GM21367 (cell line): ENCODE results near the gene SLC44A3.

Experiments used
- ATAC-seq: cut with Tn5 transposase; IDR thresholded peaks from one replicate; pipeline ENCODE4 v1.9.1; 2021; ENCODE audit not compliant: unreplicated experiment

Gene SLC44A3

GRCh38 chr1:94905207-94905606, 85.0 kb downstream of the SLC44A3 start:
- no peak for ATAC-seq

GRCh38 chr1:94906382-94906781, 86.2 kb downstream of the SLC44A3 start:
- ATAC-seq, result no peak

- ATAC-seq, result no peak
Measured at GRCh38 chr1:94907136-94907535, 87.0 kb downstream of the SLC44A3 start.

GRCh38 chr1:94908190-94908589, 88.0 kb downstream of the SLC44A3 start:
- ATAC-seq, result no peak

GRCh38 chr1:94908965-94909364, 88.8 kb downstream of the SLC44A3 start:
- ATAC-seq, result no peak

- no peak for ATAC-seq
Measured at GRCh38 chr1:94909486-94909885, 89.3 kb downstream of the SLC44A3 start.

- ATAC-seq, result no peak
Measured at GRCh38 chr1:94912263-94913184, 92.4 kb downstream of the SLC44A3 start.

GRCh38 chr1:94917251-94917650, 97.1 kb downstream of the SLC44A3 start:
- no peak for ATAC-seq

- ATAC-seq, result no peak
Measured at GRCh38 chr1:94919241-94920030, 99.3 kb downstream of the SLC44A3 start.

- ATAC-seq, result no peak
Measured at GRCh38 chr1:94920061-94920460, 99.9 kb downstream of the SLC44A3 start.

- ATAC-seq, result no peak
Measured at GRCh38 chr1:94921977-94922376, 101.8 kb downstream of the SLC44A3 start.

GRCh38 chr1:94922761-94923331, 102.7 kb downstream of the SLC44A3 start:
- no peak for ATAC-seq

- ATAC-seq, result no peak
Measured at GRCh38 chr1:94925004-94925403, 104.8 kb downstream of the SLC44A3 start.

GRCh38 chr1:94925561-94926125, 105.5 kb downstream of the SLC44A3 start:
- ATAC-seq, result no peak

GRCh38 chr1:94926126-94926914, 106.2 kb downstream of the SLC44A3 start:
- ATAC-seq, result peak; percentile 15

- ATAC-seq, result peak; percentile 83
Measured at GRCh38 chr1:94926915-94927404, 106.8 kb downstream of the SLC44A3 start, which contains the start of gene CNN3. TSS of gene CNN3 (minus strand) at chr1:94927110. CDS start at chr1:94926894, 216 bp downstream.

- no peak for ATAC-seq
Measured at GRCh38 chr1:94927405-94928175, 107.4 kb downstream of the SLC44A3 start.

- no peak for ATAC-seq
Measured at GRCh38 chr1:94928293-94928939, 108.3 kb downstream of the SLC44A3 start.
